Panc1 (cell line): ENCODE results near the gene KCNQ1.

Source experiments
- POLR2AphosphoS5 ChIP-seq: IDR thresholded peaks from 2 replicates; pipeline ENCODE4 v1.6.1; 2012; ENCODE audit warnings: mild to moderate bottlenecking, low read depth, low read length, moderate library complexity
- SIN3A ChIP-seq: IDR thresholded peaks from 2 replicates; pipeline ENCODE4 v1.6.1; 2012; ENCODE audit warnings: low read depth, mild to moderate bottlenecking, low read length, moderate library complexity, borderline replicate concordance; ENCODE audit not compliant: insufficient read depth
- TF ChIP-seq, protein P1 (sequence below): fragments of 450-650 bp; IDR thresholded peaks from 2 replicates; pipeline ENCODE4 v1.5.1; 2017; ENCODE audit warnings: mild to moderate bottlenecking
- TF ChIP-seq, protein P2 (sequence below), 2 experiments: IDR thresholded peaks; 2 replicates each; pipeline ENCODE4 v1.6.1; 2011 to 2012; ENCODE audit warnings: low read depth in 2 of 2, control low read depth in 1 of 2, low read length in 1 of 2, mild to moderate bottlenecking in 1 of 2, moderate library complexity in 1 of 2; ENCODE audit not compliant: insufficient read depth in 1 of 2

DNA sequence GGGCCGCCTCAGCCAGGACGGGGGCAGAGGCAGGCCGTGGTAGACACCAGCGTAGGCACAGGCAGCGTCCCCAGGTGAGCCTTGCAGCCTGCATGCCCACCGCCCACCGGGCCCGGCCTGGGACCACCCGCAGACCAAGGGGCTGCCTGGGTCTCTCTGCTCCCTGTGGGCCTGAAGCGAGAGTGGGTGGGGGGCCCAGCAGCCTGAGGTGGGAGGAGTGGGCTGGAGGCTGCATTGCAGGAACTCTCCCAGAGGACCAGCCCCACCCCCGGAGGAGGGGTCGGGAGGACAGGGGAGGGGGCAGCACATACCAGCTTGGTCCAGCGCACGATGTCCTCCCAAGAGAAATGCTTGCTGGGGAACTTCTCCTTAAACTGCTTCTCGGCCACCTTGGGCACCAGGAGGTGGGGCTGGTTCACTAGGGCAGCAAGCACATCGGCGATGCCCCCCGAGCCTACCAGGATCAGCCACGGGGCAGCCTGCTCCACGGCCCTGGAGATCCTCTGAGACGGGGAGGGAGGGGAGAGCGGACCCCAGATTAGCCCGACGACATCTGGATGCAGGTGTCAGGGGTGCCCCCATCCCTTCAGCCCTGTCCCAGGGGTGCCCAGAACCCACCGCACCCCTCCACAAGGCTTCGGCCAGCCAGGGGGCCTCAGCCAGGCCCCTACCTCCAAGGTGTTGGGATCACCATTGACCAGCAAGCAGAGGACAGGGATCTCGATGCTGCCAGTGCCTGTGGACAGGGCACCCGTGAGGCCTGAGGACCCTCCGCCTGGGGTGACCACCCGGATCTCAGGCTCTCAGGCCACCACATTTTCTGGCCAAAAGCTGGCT, 26.7 kb upstream of the KCNQ1 start:
- TF ChIP-seq POLR2AphosphoS5 (no peak), SIN3A (no peak)
- TF ChIP-seq, protein P1, sequence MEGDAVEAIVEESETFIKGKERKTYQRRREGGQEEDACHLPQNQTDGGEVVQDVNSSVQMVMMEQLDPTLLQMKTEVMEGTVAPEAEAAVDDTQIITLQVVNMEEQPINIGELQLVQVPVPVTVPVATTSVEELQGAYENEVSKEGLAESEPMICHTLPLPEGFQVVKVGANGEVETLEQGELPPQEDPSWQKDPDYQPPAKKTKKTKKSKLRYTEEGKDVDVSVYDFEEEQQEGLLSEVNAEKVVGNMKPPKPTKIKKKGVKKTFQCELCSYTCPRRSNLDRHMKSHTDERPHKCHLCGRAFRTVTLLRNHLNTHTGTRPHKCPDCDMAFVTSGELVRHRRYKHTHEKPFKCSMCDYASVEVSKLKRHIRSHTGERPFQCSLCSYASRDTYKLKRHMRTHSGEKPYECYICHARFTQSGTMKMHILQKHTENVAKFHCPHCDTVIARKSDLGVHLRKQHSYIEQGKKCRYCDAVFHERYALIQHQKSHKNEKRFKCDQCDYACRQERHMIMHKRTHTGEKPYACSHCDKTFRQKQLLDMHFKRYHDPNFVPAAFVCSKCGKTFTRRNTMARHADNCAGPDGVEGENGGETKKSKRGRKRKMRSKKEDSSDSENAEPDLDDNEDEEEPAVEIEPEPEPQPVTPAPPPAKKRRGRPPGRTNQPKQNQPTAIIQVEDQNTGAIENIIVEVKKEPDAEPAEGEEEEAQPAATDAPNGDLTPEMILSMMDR, result no peak
- TF ChIP-seq, protein P2, sequence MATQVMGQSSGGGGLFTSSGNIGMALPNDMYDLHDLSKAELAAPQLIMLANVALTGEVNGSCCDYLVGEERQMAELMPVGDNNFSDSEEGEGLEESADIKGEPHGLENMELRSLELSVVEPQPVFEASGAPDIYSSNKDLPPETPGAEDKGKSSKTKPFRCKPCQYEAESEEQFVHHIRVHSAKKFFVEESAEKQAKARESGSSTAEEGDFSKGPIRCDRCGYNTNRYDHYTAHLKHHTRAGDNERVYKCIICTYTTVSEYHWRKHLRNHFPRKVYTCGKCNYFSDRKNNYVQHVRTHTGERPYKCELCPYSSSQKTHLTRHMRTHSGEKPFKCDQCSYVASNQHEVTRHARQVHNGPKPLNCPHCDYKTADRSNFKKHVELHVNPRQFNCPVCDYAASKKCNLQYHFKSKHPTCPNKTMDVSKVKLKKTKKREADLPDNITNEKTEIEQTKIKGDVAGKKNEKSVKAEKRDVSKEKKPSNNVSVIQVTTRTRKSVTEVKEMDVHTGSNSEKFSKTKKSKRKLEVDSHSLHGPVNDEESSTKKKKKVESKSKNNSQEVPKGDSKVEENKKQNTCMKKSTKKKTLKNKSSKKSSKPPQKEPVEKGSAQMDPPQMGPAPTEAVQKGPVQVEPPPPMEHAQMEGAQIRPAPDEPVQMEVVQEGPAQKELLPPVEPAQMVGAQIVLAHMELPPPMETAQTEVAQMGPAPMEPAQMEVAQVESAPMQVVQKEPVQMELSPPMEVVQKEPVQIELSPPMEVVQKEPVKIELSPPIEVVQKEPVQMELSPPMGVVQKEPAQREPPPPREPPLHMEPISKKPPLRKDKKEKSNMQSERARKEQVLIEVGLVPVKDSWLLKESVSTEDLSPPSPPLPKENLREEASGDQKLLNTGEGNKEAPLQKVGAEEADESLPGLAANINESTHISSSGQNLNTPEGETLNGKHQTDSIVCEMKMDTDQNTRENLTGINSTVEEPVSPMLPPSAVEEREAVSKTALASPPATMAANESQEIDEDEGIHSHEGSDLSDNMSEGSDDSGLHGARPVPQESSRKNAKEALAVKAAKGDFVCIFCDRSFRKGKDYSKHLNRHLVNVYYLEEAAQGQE (IDR thresholded peaks at IDR 0.05; ENCODE audit: insufficient read depth in 1 of 2, low read depth in 2 of 2, low read length in 1 of 2), result no peak
